ENCODE measurements around the gene AQP12B.
A peak's percentile ranks its signal among the peaks of the same experiment; 100 is the strongest.

The AQP12B gene

GRCh38 chr2:240628808-240629618 is 53.7 kb downstream of the AQP12B start:
- peaks cover 18% of the 10 kb centered on the region for H3K9me3 Mint-ChIP-seq
- H3K27ac Mint-ChIP-seq = no peak overlapping the region
- no peaks in the 10 kb centered on the region for H3K27me3 Mint-ChIP-seq (ENCODE audit: low read depth)
- peaks cover 35% of the 10 kb centered on the region for H3K36me3 Mint-ChIP-seq (ENCODE audit: low read depth)
- no peak overlapping the region for H3K4me3 Mint-ChIP-seq
- DNase-seq (ENCODE audit: low spot score) = no peak
- H3K4me1 Mint-ChIP-seq (ENCODE audit: low read depth) = peaks cover 21% of the 10 kb centered on the region

DNA sequence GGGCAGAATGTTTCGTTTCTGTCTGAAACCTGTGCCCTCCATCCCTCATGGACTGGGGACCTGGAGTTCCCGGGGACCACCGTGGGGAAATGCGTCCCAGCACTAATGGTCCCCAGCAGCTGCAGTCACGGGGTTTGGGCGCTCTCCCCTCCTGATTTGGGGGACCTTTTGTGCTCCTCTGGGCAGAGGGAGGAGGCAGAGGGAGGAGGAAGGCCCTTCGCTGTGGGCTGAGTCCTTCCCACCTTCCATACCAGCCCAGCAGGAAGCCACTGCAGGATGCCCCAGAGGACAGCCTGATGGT is 54.2 kb downstream of the AQP12B start:
- DNase-seq (ENCODE audit: low spot score) = no peak
- peaks cover 23% of the 10 kb centered on the region for H3K4me1 Mint-ChIP-seq (ENCODE audit: low read depth)

DNA sequence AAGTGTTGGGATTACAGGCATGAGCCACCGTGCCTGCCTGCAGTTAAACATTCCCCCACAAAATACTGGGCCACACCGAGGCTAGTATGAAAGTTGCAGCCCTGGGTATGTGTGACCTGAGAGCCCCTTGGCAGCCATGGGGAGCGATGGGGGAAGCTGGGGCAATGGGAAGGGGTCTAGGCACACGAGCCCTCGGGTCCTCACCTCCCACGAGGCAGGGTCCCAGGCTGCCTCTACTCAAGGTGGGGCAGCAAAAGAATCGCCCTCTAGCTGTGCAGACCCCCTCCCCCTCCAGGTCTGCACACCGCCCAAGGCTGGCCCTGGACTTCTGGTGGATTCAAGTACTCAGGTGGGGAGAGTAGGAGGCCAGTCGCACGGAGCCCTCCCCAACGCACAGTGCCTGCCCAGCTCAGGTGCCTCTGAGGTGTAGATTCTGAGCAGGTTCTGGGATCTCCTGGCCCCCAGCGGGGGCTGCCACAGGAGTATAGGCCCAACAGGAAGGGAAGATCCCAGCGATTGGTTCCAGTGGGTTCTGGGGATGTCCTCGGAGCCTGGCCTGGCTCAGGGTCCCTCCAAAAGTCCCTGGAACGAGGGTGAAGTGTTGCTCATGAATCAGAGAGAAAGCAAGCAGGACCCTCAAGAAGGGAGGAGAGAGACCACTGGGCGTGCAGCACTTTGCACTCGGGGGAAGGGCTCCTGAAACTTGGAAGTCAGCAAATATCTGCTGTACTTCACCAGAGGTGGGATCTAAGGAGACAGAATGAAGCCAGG is 54.8 kb downstream of the AQP12B start:
- DNase-seq (ENCODE audit: low spot score) = no peak
- Mint-ChIP-seq H3K9me3 (peaks cover 9% of the 10 kb centered on the region), H3K4me3 (peak overlapping the region; percentile 12), H3K4me1 (ENCODE audit: low read depth) (peaks cover 27% of the 10 kb centered on the region), H3K27ac (no peak overlapping the region), H3K36me3 (ENCODE audit: low read depth) (peaks cover 29% of the 10 kb centered on the region), H3K27me3 (ENCODE audit: low read depth) (no peaks in the 10 kb centered on the region)

More for the DNA sequence above, 54.2 kb downstream of the AQP12B start:
- peaks cover 33% of the 10 kb centered on the region for H3K36me3 Mint-ChIP-seq (ENCODE audit: low read depth)
- no peak overlapping the region for H3K4me3 Mint-ChIP-seq
- peaks cover 14% of the 10 kb centered on the region for H3K9me3 Mint-ChIP-seq
- H3K27me3 Mint-ChIP-seq (ENCODE audit: low read depth) = no peaks in the 10 kb centered on the region
- no peak overlapping the region for H3K27ac Mint-ChIP-seq

DNA sequence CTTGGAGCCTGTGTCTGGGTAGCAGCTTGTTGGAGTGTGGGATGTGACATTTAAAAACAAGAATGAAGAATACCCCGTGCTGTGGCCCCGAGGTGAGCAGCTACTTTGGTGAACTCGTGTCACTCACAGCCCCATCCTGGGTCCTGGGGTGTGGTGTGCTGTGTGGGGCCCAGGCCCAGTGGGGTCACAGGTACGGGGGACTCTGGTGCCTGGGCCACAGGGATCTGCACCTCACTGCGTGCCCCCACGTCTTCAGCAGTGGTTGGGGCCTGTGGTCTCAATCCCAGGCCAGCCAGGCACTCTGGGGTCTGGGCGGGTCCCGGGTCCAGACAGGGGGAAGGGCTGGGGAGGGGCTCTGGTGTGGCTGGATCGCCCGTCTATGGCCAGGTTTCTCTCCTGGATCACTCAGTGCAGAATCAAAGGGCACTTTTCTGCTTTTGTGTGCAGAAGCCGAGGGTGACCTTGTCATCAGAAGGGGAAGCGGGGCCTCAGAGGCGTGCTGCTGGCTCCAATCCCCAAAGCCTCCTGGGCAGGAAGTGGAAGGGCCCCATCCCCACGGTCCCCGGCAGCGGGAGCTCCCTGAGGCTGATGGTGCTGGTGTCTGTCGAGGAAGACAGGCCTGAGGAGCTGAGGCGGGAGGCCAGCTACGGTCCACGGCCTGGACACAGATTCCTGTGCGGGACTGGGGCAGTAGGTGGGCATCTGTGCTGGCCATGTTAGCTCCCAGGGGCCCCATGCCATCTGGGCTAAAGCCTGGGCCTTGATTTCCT is 56.0 kb downstream of the AQP12B start:
- Mint-ChIP-seq H3K36me3 (ENCODE audit: low read depth) (peaks cover 23% of the 10 kb centered on the region), H3K27me3 (ENCODE audit: low read depth) (no peaks in the 10 kb centered on the region), H3K27ac (peak overlapping the region; percentile 86), H3K9me3 (no peaks in the 10 kb centered on the region), H3K4me1 (ENCODE audit: low read depth) (peaks cover 35% of the 10 kb centered on the region), H3K4me3 (peak overlapping the region; percentile 64)
- DNase-seq (ENCODE audit: low spot score) = no peak

Data from T-helper 2 cell treated with Interferon-gamma antibody and Interleukin-4, amounts not matched to agents 5 μg/mL and 100 μg/mL, for 36 hours (primary cell).